T-helper 22 cell (primary cell): Measurements from ENCODE around the gene CFH.
"Not testable (repeated sequence)": the region's sequence is repeated elsewhere in the genome, so short reads cannot be mapped to it uniquely, and the experiment has no call there.

ENCODE experiments used
- DNase-seq: peaks from one replicate; pipeline ENCODE4 v3.0.0-alpha.2; 2020; ENCODE audit warnings: low read depth

Gene CFH

GRCh38 chr1:196667131-196667530 lies 15.3 kb downstream of the CFH start:
- DNase-seq, result no peak

GRCh38 chr1:196669051-196669450 lies 17.2 kb downstream of the CFH start:
- no peak for DNase-seq

GRCh38 chr1:196669693-196670092 lies 17.9 kb downstream of the CFH start:
- no peak for DNase-seq

GRCh38 chr1:196674908-196675307 lies 23.1 kb downstream of the CFH start:
- no peak for DNase-seq

- DNase-seq, result no peak
These were observed 26.1 kb downstream of the CFH start for GRCh38 chr1:196677781-196678509.

- no peak for DNase-seq
These were observed 26.7 kb downstream of the CFH start for GRCh38 chr1:196678510-196678884.

- no peak for DNase-seq
These were observed 28.3 kb downstream of the CFH start for GRCh38 chr1:196680107-196680506.

GRCh38 chr1:196684476-196684875 lies 32.6 kb downstream of the CFH start:
- DNase-seq, result no peak

- DNase-seq, result no peak
These were observed 33.7 kb downstream of the CFH start for GRCh38 chr1:196685506-196685905.

GRCh38 chr1:196689001-196689400 lies 37.2 kb downstream of the CFH start:
- DNase-seq, result no peak

- DNase-seq, result no peak
These were observed 38.7 kb downstream of the CFH start for GRCh38 chr1:196690582-196690981.

GRCh38 chr1:196698993-196699392 lies 47.1 kb downstream of the CFH start:
- DNase-seq, result no peak

- DNase-seq, result no peak
These were observed 49.3 kb downstream of the CFH start for GRCh38 chr1:196701144-196701543.

GRCh38 chr1:196709892-196710291 lies 58.0 kb downstream of the CFH start:
- not testable (repeated sequence) for DNase-seq

- no peak for DNase-seq
These were observed 66.0 kb downstream of the CFH start for GRCh38 chr1:196717868-196718267.

GRCh38 chr1:196723325-196724185 lies 71.7 kb downstream of the CFH start:
- no peak for DNase-seq

- DNase-seq, result no peak
These were observed 80.7 kb downstream of the CFH start for GRCh38 chr1:196732526-196732925.

- DNase-seq, result no peak
These were observed 81.5 kb downstream of the CFH start for GRCh38 chr1:196733091-196733970.

- no peak for DNase-seq
These were observed 82.2 kb downstream of the CFH start for GRCh38 chr1:196734006-196734405.

- DNase-seq, result no peak
These were observed 82.6 kb downstream of the CFH start for GRCh38 chr1:196734460-196734859.

GRCh38 chr1:196738730-196739129 lies 86.9 kb downstream of the CFH start:
- no peak for DNase-seq

GRCh38 chr1:196743244-196743643 lies 91.4 kb downstream of the CFH start:
- DNase-seq, result not testable (repeated sequence)
